Muscle of back (tissue), 11 donors: ENCODE measurements around the gene GIPC1. TPM values are rescaled to one million over a fixed set of nuclear protein-coding genes. Genes with fewer than 3 reads are reported as not detected.
"Not testable (repeated sequence)": the region's sequence is repeated elsewhere in the genome, so short reads cannot be mapped to it uniquely, and the experiment has no call there.

Experiments used
- DNase-seq, 3 donors: peaks; one replicate each; pipeline versions ENCODE4 v3.0.0 to v3.0.0-alpha.2; 2013
- polyA plus RNA-seq, 10 donors: library from polyadenylated mRNA; unstranded; fragments of 120-200 nt; gene quantifications; one replicate each; pipeline ENCODE4 v1.2.1, GENCODE V29; 2013; ENCODE audit not compliant: insufficient read length in 10 of 10

The GIPC1 gene
- polyA plus RNA-seq, 10 donors, result 32.6 to 57.8 (median 40.7) TPM

DNA sequence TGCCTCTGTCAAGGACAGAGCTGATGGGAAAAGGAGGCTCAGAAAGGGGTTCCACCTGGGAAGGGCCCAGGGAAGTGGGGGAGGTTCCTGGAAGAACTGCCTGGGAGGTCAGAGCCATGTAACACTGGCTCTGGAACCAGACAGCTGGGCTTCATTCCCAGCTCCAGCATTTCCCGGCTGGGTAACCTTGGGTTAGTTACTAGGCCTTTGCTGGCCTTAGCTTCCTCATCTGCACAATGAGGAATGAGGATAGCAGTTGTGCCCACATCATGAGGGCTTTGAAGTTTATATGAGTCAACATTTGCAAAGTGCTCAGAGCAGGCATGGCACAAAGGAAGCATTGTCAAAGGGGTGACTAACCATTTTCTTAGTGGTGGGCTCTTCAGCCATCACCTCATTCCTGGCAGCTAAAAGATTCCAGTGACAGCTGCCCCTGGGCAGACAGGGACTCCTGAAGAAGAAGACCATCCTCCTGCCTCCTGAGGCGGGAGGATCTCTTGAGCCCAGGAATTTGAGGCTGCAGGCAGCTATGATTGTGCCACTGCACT lies 24.0 kb upstream of the GIPC1 start:
- no peak for DNase-seq

DNA sequence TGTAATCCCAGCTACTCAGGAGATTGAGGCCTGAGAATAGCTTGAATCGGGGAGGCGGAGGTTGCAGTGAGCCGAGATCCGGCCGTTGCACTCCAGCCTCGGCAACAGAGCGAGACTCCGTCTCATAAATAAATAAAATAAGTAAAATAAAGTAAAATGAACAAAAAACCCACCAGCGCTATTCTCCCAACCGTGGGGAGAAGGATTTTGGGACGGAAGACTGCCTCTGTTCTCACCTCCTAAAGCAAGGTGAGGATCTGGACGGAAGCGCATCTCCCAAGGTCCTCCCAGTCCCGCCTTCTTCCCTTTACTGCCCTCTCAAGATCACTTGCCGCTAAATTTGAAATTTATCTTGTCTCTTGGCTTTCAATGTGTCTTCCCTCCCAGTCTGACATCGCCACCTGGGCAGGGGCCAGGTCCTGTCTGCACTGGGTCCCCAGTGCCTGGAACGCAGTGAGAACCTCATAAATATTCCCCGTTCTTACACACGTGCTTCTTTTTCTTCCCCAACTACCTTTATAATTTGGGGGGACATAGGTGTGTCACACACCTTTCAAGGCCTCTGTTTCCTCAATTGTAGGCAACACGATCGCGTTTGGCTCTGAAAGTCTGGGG lies 23.4 kb upstream of the GIPC1 start:
- peak in 1 of 3 donors; percentile 56 for DNase-seq

DNA sequence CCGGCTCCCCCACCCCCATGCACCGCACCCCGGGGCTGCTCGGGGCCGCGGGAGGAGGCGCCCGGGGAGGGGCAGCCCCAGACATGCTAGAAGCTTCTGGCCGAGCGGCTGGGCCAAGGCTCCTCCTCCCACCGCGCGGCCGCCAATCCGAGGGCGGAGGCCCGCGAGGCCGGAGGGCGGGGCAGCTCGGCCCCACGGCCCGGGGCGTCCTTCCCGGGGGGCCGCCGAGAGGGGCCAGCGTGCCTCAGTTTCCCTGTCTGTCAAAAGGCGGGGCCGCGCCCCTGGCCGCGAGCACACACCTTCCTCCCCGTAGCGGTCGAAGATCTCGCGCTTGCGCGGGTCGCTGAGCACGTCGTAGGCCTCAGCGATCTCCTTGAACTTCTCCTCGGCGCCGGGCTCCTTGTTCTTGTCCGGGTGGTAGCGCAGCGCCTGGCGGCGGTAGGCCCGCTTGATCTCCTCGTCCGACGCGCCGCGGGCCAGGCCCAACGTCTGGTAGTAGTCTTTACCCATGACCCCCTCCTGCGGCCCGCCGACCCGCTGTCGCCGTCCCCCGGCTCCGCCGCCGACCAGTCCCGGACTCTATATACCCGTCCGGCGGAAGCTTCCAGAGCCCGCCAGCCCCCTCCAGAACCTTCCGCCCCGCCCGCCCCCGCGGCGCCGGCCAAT lies 22.0 kb upstream of the GIPC1 start, which contains the start of gene DNAJB1:
DNAJB1 (minus strand) TSS at position 558 of the 666 bp plus-strand sequence; CDS start at position 510, 48 bp downstream.
- DNase-seq, result peak; percentile 83 to 98 (median 84)

DNA sequence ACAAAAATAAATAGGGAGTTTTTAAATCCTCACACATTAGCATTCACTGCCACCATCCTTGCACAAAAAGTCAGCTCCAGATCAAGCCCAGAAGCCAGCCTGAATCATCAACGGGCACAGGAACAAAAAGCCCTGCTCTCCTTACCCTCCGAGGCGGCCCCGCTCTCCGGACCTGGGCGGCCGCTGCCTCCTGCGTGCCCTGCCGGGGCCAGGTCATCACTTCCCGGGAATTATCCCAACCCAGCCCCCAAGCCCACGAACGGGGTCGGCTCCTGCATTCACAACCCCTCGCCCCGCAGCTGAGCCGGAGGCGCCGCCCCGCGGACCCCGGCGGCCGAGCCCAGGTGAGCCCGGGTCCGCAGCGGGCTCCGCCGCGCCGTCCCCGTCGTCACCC lies 21.5 kb upstream of the GIPC1 start:
- DNase-seq, result no peak

DNA sequence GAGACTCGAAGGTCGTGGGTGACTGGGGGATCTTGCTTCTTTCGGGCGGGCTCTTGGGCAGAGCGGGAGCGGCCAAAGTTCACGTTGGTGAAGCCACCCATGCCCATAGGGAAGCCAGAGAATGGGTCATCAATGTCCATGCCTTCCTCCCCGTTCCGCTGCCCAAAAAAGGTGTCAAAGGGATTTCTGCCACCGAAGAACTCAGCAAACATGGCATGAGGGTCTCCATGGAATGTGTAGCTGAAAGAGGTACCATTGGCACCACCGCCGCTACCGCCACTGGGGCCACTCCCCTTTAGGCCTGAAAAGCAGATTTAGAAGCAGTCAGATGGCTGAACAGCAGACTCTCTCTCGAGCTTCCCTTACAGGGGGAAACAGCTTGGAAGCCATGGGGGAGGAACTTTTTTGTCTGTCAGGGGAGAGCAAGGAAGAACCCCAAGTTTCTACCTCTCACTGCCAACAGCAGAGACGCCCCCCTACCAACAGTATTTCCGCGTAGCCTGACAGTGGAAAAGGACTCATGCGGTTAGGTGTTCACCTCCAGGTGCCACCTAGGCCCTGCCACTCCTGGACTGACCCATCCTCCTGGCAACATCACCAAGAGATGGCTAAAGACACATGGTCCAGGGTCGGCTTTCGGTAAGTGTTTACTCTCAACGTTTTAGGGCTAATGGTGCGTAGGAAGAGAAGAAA lies 21.0 kb upstream of the GIPC1 start:
- no peak for DNase-seq

DNA sequence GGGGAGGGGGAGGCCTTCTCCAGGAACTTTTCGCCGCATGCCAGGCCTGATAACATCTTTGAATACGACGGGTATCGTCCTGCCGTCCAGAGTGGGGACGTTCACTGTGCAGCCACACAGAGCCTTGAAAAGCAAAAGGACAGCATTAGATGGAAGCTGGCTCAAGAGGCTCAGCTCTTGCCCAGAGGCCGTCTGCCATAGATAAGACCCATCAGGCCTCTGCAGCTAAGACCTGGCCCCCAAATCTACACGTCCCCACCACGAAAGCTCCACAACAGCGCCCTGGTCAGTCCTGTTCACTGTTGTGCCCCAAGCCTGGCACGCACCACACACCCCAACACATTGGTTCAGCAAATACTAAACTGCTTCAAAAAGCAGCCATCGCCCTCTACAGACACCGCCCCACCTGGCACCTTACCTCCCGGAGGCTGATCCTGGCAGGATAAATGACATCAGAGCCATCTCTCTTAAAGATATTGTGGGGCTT lies 20.2 kb upstream of the GIPC1 start:
- DNase-seq, result no peak

DNA sequence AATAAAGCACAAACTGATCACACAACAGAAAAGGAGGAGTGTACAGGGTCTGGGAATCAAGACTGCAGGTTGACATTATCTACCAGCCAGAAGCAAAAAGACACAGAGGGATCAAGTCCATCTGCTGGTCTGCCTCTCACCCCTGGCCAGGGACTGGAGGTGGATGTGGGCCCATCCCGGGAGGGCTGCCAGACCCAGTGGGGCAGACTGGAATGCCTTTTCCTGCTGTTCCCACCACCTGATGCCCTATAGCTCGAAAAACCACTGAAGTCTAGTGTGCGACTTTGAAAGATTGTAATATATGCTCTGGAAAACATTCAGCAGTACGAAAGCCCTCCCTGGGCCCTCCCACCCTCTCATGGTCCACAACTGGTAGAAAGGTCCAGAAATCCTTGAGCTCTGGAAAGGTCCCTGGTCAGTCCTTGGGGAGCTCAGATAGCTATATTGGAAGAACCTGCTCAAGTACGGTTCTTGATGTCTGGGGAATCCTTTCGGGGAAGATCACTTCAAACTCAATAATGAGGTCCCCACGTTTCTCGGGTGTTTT lies 19.6 kb upstream of the GIPC1 start:
- no peak for DNase-seq

DNA sequence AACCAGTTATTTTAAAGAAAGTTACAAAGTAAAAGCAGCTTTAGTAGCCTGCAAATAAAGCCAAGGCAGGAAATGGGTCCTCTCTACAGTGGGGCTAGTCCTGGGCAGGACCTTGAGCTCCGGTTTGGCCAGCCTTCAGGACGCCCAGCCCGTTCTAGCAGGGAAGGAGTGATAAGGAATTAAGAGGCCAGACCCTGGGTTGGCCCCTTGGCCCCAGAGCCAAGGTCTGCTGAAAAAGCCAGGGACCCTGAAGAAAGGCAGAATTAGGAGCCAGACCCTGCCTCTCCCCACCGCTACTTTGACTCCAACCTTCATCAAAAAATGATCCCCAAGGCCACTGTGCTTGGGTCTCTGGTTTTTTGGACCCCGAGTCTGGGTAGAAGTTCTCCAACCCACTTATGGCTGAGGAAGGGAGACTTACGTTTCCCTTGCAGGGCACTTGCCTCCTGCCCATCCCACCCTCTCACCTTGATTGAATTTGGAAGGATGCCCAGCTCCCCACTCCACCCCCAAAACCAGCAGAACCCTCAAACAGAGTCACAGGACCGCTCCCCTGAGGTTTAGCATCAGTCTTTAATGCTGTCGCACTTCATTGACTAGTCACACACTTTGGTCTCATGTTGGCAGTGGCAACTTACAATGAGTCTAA lies 18.4 kb upstream of the GIPC1 start:
- DNase-seq, result no peak

DNA sequence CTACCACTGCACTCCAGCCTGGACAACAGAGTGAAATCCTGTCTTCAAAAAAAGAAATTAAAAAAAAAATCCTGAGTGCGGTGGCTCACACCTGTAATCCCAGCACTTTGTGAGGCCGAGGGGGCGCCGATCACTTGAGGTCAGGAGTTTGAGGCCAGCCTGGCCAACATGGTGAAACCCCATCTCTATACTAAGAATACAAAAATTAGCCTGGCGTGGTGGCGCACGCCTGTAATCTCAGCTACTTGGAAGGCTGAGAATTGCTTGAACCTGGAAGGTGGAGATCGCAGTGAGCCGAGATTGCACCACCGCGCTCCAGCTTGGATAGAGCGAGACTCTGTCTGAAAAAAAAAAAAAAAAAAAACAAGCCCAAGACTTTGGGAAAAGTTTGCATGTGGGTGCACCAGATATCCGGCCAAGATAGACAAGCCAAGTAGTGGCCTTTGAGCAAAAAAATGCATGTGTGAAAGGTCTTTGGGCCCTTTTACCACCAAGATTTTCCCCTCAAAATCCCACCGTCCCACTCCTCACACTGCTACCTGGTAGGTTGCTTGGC lies 16.6 kb upstream of the GIPC1 start:
- no peak for DNase-seq

DNA sequence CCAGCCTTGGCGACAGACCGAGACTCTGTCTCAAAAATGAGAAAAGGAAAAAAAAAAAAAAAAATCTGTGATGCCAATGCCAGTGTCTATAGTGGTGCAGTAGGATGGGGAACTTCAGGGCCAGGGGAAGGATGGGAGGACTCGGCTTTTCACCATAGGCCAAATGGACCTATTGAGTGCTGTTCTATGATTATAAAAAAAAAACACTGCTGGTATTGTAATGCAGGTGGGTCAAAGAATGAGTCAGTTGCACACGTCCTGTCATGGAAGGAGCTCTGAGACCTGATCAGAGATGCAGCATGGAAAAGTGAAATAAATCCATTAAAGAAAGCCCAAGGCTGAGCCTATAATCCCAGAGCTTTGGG lies 15.3 kb upstream of the GIPC1 start:
- DNase-seq, result no peak

DNA sequence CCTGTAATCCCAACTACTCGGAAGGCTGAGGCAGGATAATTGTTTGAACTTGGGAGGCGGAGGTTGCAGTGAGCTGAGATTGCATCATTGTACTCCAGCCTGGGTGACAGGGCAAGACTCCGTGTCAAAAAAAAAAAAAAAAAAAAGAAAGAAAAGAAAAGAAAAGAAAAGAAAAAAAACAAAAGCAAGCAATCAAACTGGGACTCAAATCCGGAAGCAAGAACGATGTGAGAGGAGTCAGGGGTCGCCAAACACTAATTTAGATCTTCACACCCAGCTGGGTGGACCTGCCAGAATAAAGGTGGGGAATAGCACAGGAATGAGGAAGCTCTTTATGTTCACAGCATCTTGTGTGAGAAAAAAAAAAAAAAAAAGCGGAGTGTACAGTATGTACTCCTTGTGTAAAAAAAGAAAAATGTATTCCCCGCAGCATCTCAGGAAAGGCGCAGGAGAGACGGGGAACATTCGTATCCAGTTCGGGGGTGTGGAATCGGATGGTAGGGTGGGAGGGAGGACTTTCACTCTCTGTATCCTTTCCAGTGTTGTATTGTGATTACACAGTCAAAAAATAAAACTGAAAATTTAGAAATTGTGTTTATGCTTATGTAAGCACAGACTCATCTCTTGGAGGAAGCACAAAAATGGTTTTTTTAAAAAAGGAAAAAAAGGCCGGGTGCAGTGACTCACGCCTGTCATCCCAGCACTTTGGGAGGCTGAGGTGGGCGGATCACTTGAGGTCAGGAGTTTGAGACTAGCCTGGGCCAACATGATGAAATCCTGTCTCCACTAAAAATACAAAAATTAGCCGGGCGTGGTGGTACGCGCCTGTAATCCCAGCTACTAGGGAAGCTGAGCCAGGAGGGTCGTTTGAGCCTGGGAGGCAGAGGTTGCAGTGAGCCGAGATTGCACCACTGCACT lies 14.6 kb upstream of the GIPC1 start:
- peak; percentile 51 to 75 (median 69) for DNase-seq

DNA sequence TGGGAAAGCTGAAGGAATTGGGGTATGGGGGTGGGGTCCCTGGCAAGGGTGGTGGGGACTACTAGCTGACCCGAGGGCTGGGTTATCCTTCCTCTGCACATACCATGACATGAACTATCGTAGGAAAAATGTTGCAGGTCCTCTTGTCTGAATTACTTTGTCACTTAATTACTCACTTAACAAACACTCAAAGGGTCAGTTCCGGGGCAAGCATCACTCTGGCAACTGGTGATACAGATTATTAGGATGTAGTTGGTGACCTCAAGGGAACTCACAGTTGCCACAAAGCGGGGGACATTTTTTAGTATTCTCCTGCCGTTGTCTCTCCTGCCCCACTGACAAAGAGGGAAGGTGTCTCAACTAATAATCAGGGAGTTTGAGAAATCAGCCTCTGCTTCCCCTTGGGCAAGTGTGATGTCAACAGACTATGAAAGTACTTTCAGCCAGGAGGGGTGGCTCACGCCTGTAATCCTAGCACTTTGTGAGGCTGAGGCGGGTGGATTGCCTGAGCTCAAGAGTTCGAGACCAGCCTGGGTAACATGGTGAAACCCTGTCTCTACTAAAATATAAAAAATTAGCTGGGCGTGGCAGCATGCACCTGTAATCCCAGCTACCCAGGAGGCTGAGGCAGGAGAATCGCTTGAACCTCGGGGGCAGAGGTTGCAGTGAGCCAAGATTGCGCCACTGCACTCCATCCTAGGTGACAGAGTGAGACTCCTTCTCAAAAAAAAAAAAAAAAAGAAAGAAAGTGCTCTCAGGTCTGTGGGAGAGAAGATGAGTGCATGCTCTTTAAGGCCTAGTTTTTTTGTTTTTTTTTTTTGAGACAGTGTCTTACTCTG lies 12.0 kb upstream of the GIPC1 start:
- DNase-seq, result no peak

DNA sequence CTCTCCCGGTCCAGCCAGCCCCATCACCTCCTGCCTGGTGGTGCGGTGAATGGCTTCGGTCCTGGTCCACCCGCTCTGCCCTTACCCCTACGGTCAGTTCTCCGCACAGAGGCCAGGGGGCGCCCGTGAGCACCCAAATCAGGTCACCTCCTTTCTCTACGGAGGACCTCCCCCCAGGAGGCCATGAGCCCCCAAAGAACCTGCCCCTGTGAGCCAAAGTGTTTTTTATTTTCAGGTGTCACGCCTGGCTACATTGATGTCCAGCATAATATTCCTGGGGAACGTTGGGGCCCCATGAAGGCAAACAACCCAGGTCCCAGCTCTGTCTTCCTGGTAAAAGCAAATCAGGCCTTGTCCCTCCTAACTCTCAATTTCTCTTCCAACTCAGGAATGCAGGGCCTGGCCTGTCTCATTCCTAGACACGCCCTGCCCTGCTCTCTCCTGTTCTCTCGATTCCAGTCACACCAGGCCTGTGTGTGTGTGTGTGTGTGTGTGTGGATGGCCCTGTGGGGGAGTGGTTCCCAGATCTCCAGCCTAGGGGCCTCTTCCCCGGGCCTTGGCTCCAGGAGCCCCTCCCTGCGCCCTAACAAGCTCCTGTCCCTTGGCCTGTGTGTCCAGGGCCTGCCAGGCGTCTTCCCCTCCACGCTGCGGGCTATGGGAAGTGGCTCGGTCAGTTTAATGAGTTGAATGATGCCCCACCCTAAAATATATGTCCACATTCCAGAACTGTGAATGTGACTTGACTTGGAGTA lies 9.7 kb upstream of the GIPC1 start:
- peak in 2 of 3 donors; percentile 52 to 82 for DNase-seq

DNA sequence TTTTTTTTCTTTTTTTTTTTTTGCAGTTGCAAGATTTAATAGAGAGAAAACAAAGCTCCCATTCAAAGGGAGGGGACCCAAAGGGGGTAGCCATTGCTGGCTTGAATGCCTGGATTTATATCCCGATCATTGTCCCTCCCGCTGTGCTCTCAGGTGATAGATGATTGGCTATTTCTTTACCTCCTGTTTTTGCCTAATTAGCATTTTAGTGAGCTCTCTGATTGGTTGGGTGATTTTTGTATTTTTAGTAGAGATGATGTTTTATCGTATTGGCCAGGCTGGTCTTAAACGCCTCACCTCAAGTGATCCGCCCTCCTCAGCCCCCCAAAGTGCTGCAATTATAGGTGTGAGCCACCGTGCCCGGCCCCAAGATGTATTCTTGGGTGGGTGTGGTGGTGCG lies 8.6 kb upstream of the GIPC1 start:
- DNase-seq, result not testable (repeated sequence)

DNA sequence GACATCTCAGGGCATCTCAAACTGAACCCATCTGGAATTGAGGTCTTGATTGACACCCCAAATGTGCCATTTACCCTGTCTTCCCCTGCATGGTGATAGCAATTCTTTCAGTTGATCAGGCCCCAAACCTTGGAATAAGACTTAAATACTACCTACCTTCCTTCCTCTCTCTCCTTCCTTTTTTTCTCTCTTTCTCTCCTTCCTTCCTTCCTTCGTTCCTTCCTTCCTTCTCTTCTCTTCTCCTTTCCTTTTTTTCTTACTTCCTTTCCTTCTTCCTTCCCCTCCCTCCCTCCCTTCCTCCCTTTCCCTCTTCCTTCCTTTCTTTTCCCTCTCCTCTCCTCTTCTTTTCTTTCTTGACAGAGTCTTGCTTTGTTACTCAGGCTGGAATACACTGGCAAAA lies 7.4 kb upstream of the GIPC1 start:
- no peak for DNase-seq

DNA sequence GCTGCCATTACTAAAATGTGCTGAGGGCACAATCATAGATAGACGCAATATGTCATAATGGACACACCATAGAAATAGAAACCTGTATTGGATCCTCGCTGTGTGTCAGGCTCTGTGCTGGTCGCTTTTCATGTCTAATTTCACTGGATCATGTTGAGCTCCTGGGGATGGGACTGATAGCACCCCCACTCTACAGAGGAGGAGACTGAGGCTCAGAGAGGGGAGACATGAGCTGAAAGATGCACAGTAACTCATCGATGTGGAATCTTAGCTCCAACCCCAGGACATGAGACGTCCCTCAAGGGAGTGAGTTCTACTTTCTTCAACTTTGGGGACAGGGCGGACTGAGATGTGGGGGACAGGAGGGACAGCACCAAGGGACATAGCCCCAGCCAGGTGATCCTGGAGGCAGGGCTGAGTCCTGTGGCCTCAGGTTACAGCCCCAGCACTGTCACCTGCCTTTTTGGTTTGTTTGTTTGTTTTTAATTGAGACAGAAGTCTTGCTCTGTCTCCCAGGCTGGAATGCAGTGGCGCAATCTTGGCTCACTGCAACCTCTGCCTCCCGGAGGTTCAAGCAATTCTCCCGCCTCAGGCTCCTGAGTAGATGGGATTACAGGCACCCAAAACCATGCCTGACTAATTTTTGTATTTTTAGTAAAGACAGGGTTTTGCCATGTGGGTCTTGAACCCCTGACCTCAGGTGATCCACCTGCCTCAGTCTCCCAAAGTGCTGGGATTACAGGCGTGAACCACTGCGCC lies 6.6 kb upstream of the GIPC1 start:
- DNase-seq, result no peak

DNA sequence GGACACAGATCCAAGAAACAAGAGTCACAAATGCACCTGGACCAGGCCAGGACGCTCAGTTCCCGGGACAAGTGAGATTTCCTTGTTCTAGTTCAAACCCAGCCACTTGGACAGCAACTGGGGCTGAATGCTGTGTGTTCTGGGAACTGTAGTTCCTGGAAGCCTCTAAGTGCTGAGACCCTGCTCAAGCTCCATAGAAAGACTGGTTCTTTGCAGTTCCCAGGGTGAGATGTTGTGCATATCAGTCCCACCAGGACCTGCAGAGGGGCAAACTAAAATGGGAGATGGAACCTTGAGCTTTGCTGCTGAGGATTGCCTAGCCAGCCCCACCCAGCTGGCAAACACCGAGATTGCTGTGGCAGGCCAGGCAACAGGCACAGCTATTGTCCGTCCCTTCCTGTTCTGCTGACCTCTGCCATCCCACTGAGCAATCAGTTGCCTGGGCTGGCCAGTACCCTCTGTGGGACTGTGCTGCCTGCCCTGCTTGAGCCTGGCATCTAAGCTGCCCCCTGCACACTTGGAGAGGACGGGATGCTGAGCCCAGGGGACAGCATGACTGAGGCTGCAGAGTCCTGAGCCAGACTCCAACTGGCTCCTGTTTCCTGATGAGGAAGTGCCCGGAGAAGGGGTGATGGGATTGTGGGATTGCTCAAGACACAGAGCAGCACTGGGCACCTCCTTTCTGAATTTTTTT lies 1.4 kb upstream of the GIPC1 start:
- peak in 1 of 3 donors; percentile 44 for DNase-seq
